GM21447 (cell line): ENCODE data around the gene C17orf50.

Experiments used
- ATAC-seq: cut with Tn5 transposase; IDR thresholded peaks from one replicate; pipeline ENCODE4 v1.9.1; 2021; ENCODE audit not compliant: unreplicated experiment

C17orf50 gene

GRCh38 chr17:35809855-35810461, 49.3 kb downstream of the C17orf50 start:
- ATAC-seq: no peak

GRCh38 chr17:35811759-35812158, 51.1 kb downstream of the C17orf50 start:
- no peak for ATAC-seq

GRCh38 chr17:35812456-35812855, 51.8 kb downstream of the C17orf50 start:
- no peak for ATAC-seq
